Osteoblast (primary cell): ENCODE measurements around the gene PDZK1IP1. TPM values are rescaled to one million over a fixed set of nuclear protein-coding genes. Genes with fewer than 3 reads are reported as not detected.

Source experiments
- DNase-seq: peaks from one replicate; pipeline ENCODE4 v3.0.0; 2011; ENCODE audit warnings: low spot score, mixed read lengths; ENCODE audit not compliant: insufficient read length; ENCODE audit errors: missing footprints
- H2AFZ ChIP-seq: 2 replicates; pipeline ENCODE4 v1.6.0; 2011; ENCODE audit warnings: mild to moderate bottlenecking, low read length
- H3K27ac ChIP-seq: 2 replicates; pipeline ENCODE4 v1.5.1; 2011; ENCODE audit warnings: mild to moderate bottlenecking, low read depth, low read length, moderate library complexity
- H3K27me3 ChIP-seq: 2 replicates; pipeline ENCODE4 v1.6.0; 2012; ENCODE audit warnings: mild to moderate bottlenecking, control low read depth, inconsistent platforms, low read length, moderate library complexity; ENCODE audit not compliant: insufficient read depth
- H3K36me3 ChIP-seq: 2 replicates; pipeline ENCODE4 v1.5.1; 2011; ENCODE audit warnings: mild to moderate bottlenecking, low read length, control low read depth, moderate library complexity; ENCODE audit not compliant: insufficient read depth
- H3K4me1 ChIP-seq: 2 replicates; pipeline ENCODE4 v1.5.1; 2011; ENCODE audit warnings: mild to moderate bottlenecking, low read length, control low read depth, moderate library complexity; ENCODE audit not compliant: insufficient read depth
- H3K4me2 ChIP-seq: 2 replicates; pipeline ENCODE4 v1.6.0; 2011; ENCODE audit warnings: mild to moderate bottlenecking, low read length; ENCODE audit not compliant: insufficient read depth
- H3K4me3 ChIP-seq: fragments of 200-600 bp; sonication (generic); 3 replicates; pipeline ENCODE4 v1.5.1; 2012; ENCODE audit warnings: mild to moderate bottlenecking, low read length, inconsistent platforms; ENCODE audit not compliant: insufficient read depth
- H3K79me2 ChIP-seq: 2 replicates; pipeline ENCODE4 v1.6.0; 2012; ENCODE audit warnings: mild to moderate bottlenecking, low read length, control low read depth, inconsistent platforms; ENCODE audit not compliant: insufficient read depth
- H3K9me3 ChIP-seq: 2 replicates; pipeline ENCODE4 v1.5.1; 2011; ENCODE audit warnings: low read depth, low read length, control low read depth
- H4K20me1 ChIP-seq: 2 replicates; pipeline ENCODE4 v1.6.0; 2012; ENCODE audit warnings: mild to moderate bottlenecking, low read length, control low read depth; ENCODE audit not compliant: insufficient read depth
- CTCF ChIP-seq: IDR thresholded peaks from 2 replicates; pipeline ENCODE4 v1.5.1; 2011; ENCODE audit warnings: mild to moderate bottlenecking, low read depth, low read length, moderate library complexity; ENCODE audit errors: extremely low read depth
- total RNA-seq: library from RNA; depleted of rRNA; stranded (reverse); fragments of >200 nt; gene quantifications from 2 replicates; pipeline ENCODE4 v1.2.3, GENCODE V29; 2012

The PDZK1IP1 gene
- total RNA-seq, 1 donor, result not detected

GRCh38 chr1:47179988-47180563, 9.8 kb downstream of the PDZK1IP1 start:
- Histone ChIP-seq H3K36me3 (no peaks in the 10 kb centered on the region), H3K79me2 (no peaks in the 10 kb centered on the region), H3K4me2 (peak overlapping the region; percentile 99), H3K27ac (no peak overlapping the region), H2AFZ (peak overlapping the region; percentile 99), H3K4me3 (peak overlapping the region; percentile 75), H4K20me1 (no peaks in the 10 kb centered on the region), H3K27me3 (no peaks in the 10 kb centered on the region), H3K9me3 (no peaks in the 10 kb centered on the region), H3K4me1 (peaks cover 16% of the 10 kb centered on the region)
- TF ChIP-seq CTCF, result no peak
- no peak for DNase-seq

GRCh38 chr1:47179017-47179987, 10.5 kb downstream of the PDZK1IP1 start:
- peak overlapping the region; percentile 28 for H3K27ac ChIP-seq
- peak; percentile 93 for TF ChIP-seq CTCF
- H3K4me1 ChIP-seq, result peaks cover 16% of the 10 kb centered on the region
- DNase-seq, result peak; percentile 98
- no peaks in the 10 kb centered on the region for H3K79me2 ChIP-seq
- H4K20me1 ChIP-seq, result no peaks in the 10 kb centered on the region
- no peaks in the 10 kb centered on the region for H3K36me3 ChIP-seq
- peak overlapping the region; percentile 75 for H3K4me3 ChIP-seq
- H3K9me3 ChIP-seq, result no peaks in the 10 kb centered on the region
- peak overlapping the region; percentile 99 for H2AFZ ChIP-seq
- H3K4me2 ChIP-seq, result peak overlapping the region; percentile 99
- H3K27me3 ChIP-seq, result no peaks in the 10 kb centered on the region

GRCh38 chr1:47178654-47179016, 11.2 kb downstream of the PDZK1IP1 start:
- no peak for DNase-seq
- Histone ChIP-seq H3K79me2 (no peaks in the 10 kb centered on the region), H3K27ac (no peak overlapping the region), H3K4me3 (peak overlapping the region; percentile 75), H4K20me1 (no peaks in the 10 kb centered on the region), H3K4me1 (peaks cover 16% of the 10 kb centered on the region), H3K9me3 (no peaks in the 10 kb centered on the region), H3K27me3 (no peaks in the 10 kb centered on the region), H3K4me2 (peak overlapping the region; percentile 99), H2AFZ (peak overlapping the region; percentile 99), H3K36me3 (no peaks in the 10 kb centered on the region)
- TF ChIP-seq CTCF, result no peak

GRCh38 chr1:47178020-47178419, 11.8 kb downstream of the PDZK1IP1 start:
- peaks cover 16% of the 10 kb centered on the region for H3K4me1 ChIP-seq

More at GRCh38 chr1:47178020-47178419, 11.8 kb downstream of the PDZK1IP1 start:
- H2AFZ ChIP-seq, result no peak overlapping the region
- H3K36me3 ChIP-seq, result no peaks in the 10 kb centered on the region
- DNase-seq, result no peak
- TF ChIP-seq CTCF, result no peak
- no peak overlapping the region for H3K4me2 ChIP-seq
- H3K4me3 ChIP-seq, result no peak overlapping the region
- H3K79me2 ChIP-seq, result no peaks in the 10 kb centered on the region
- no peaks in the 10 kb centered on the region for H3K9me3 ChIP-seq
- no peaks in the 10 kb centered on the region for H4K20me1 ChIP-seq
- no peak overlapping the region for H3K27ac ChIP-seq
- H3K27me3 ChIP-seq, result no peaks in the 10 kb centered on the region
